ENCODE results near the gene HHAT. TPM values are rescaled to one million over a fixed set of nuclear protein-coding genes. Genes with fewer than 3 reads are reported as not detected.

The HHAT gene
- total and polyA plus RNA-seq, 3 donors from 2014 or later: 8.5 to 24.3 (median 23.8) TPM

- DNase-seq: no peak
- Histone ChIP-seq H3K36me3 (ENCODE audit: low read depth, missing control alignments) (no peaks in the 10 kb centered on the region), H3K4me1 (no peaks in the 10 kb centered on the region), H3K27ac (no peak overlapping the region), H3K27me3 (no peaks in the 10 kb centered on the region), H3K9me3 (no peaks in the 10 kb centered on the region), H3K4me3 (no peak overlapping the region)
- intact Hi-C loops (cut with DNase I; ENCODE audit: low total_unique reads): no loop called here
- whole genome bisulfite sequencing, 2 donors: 78 to 92% methylated on average over 3 of the region's 3 CpGs
- TF ChIP-seq POLR2A (IDR thresholded peaks at IDR 0.05) (no peak), CTCF (IDR thresholded peaks at IDR 0.05) (no peak)
Observed at GRCh38 chr1:210440081-210440480, 111.4 kb downstream of the HHAT start.

GRCh38 chr1:210441028-210441427, 112.3 kb downstream of the HHAT start:
- Histone ChIP-seq H3K27ac (no peak overlapping the region), H3K4me1 (no peaks in the 10 kb centered on the region), H3K9me3 (no peaks in the 10 kb centered on the region), H3K4me3 (no peak overlapping the region), H3K27me3 (no peaks in the 10 kb centered on the region), H3K36me3 (ENCODE audit: low read depth, missing control alignments) (no peaks in the 10 kb centered on the region)
- no peak for DNase-seq
- 100% methylated on average over 1 of the region's 1 CpG for WGBS, 2 donors
- intact Hi-C loops (cut with DNase I; ENCODE audit: low total_unique reads): no loop called here
- TF ChIP-seq CTCF (IDR thresholded peaks at IDR 0.05): no peak
- no peak for TF ChIP-seq POLR2A (IDR thresholded peaks at IDR 0.05)

- intact Hi-C loops (cut with DNase I; ENCODE audit: low total_unique reads): no loop called here
Observed at GRCh38 chr1:210445485-210445884, 116.8 kb downstream of the HHAT start.

GRCh38 chr1:210445931-210446330, 117.2 kb downstream of the HHAT start:
- 71 to 85% methylated on average over 7 of the region's 7 CpGs for WGBS, 2 donors
- no peak overlapping the region for H3K4me3 ChIP-seq
- no peak for TF ChIP-seq POLR2A (IDR thresholded peaks at IDR 0.05)
- H3K9me3 ChIP-seq: no peaks in the 10 kb centered on the region
- no peak for DNase-seq
- intact Hi-C loops (cut with DNase I; ENCODE audit: low total_unique reads): no loop called here
- no peaks in the 10 kb centered on the region for H3K27me3 ChIP-seq
- H3K36me3 ChIP-seq (ENCODE audit: low read depth, missing control alignments): no peaks in the 10 kb centered on the region
- H3K4me1 ChIP-seq: no peaks in the 10 kb centered on the region
- H3K27ac ChIP-seq: no peak overlapping the region

More at GRCh38 chr1:210445485-210445884, 116.8 kb downstream of the HHAT start:
- H3K36me3 ChIP-seq (ENCODE audit: low read depth, missing control alignments): no peaks in the 10 kb centered on the region
- no peaks in the 10 kb centered on the region for H3K4me1 ChIP-seq
- H3K4me3 ChIP-seq: no peak overlapping the region
- H3K9me3 ChIP-seq: no peaks in the 10 kb centered on the region
- no peaks in the 10 kb centered on the region for H3K27me3 ChIP-seq
- DNase-seq: no peak
- no peak for TF ChIP-seq POLR2A (IDR thresholded peaks at IDR 0.05)
- no peak for TF ChIP-seq CTCF (IDR thresholded peaks at IDR 0.05)
- H3K27ac ChIP-seq: no peak overlapping the region

- WGBS, 2 donors: 75 to 91% methylated on average over 9 of the region's 9 CpGs
- TF ChIP-seq POLR2A (IDR thresholded peaks at IDR 0.05) (no peak), CTCF (IDR thresholded peaks at IDR 0.05) (no peak)
Observed at GRCh38 chr1:210446479-210446878, 117.8 kb downstream of the HHAT start.

More at GRCh38 chr1:210446479-210446878, 117.8 kb downstream of the HHAT start:
- Histone ChIP-seq H3K4me3 (no peak overlapping the region), H3K27me3 (no peaks in the 10 kb centered on the region), H3K4me1 (no peaks in the 10 kb centered on the region), H3K9me3 (no peaks in the 10 kb centered on the region), H3K36me3 (ENCODE audit: low read depth, missing control alignments) (no peaks in the 10 kb centered on the region), H3K27ac (no peak overlapping the region)
- intact Hi-C loops (cut with DNase I; ENCODE audit: low total_unique reads): no loop called here
- DNase-seq: no peak

Data from testis (tissue), 3 donors.